Neural progenitor cell (in vitro differentiated cells): Measurements from ENCODE around the gene BHLHE40. TPM values are rescaled to one million over a fixed set of nuclear protein-coding genes. Genes with fewer than 3 reads are reported as not detected.

Source experiments
- DNase-seq: peaks from one replicate; pipeline ENCODE4 v3.0.0-alpha.2; 2016; ENCODE audit warnings: low spot score
- H2AFZ ChIP-seq: fragments of 200-600 bp; sonication (generic); replicated peaks from 2 replicates; pipeline ENCODE4 v1.6.1; 2016; ENCODE audit warnings: antibody characterized with exemption
- H3F3A ChIP-seq: fragments of 200-600 bp; sonication (generic); 2 replicates; pipeline ENCODE4 v1.6.1; 2016; ENCODE audit warnings: antibody characterized with exemption, low read depth
- H3K27ac ChIP-seq: fragments of 200-600 bp; sonication (generic); 2 replicates; pipeline ENCODE4 v1.5.1; 2016; ENCODE audit warnings: mild to moderate bottlenecking
- H3K27me3 ChIP-seq: fragments of 200-600 bp; sonication (generic); 2 replicates; pipeline ENCODE4 v1.6.1; 2016; ENCODE audit warnings: mild to moderate bottlenecking, moderate library complexity
- H3K36me3 ChIP-seq: fragments of 200-600 bp; sonication (generic); 2 replicates; pipeline ENCODE4 v1.5.1; 2016
- H3K4me1 ChIP-seq: fragments of 200-600 bp; sonication (generic); 2 replicates; pipeline ENCODE4 v1.6.1; 2016; ENCODE audit warnings: mixed run types
- H3K4me2 ChIP-seq: fragments of 200-600 bp; sonication (generic); 2 replicates; pipeline ENCODE4 v1.6.1; 2016
- H3K4me3 ChIP-seq: fragments of 200-600 bp; sonication (generic); 2 replicates; pipeline ENCODE4 v1.5.1; 2016
- H3K79me2 ChIP-seq: fragments of 200-600 bp; sonication (generic); 2 replicates; pipeline ENCODE4 v1.6.1; 2016; ENCODE audit warnings: low read depth
- H3K9ac ChIP-seq: fragments of 200-600 bp; sonication (generic); 2 replicates; pipeline ENCODE4 v1.6.1; 2016
- H3K9me3 ChIP-seq: fragments of 200-600 bp; sonication (generic); 2 replicates; pipeline ENCODE4 v1.5.1; 2016; ENCODE audit warnings: low read depth
- H4K20me1 ChIP-seq: fragments of 200-600 bp; sonication (generic); 2 replicates; pipeline ENCODE4 v1.6.1; 2016; ENCODE audit warnings: low read depth
- H3K27ac Mint-ChIP-seq: 3 replicates; pipeline ENCODE4 v1.8.0; 2021; ENCODE audit warnings: mixed read lengths
- H3K27me3 Mint-ChIP-seq: 2 replicates; pipeline ENCODE4 v1.8.0; 2022; ENCODE audit warnings: low read depth, mild to moderate bottlenecking, inconsistent platforms, moderate library complexity, mixed read lengths; ENCODE audit not compliant: insufficient read depth
- H3K36me3 Mint-ChIP-seq: 3 replicates; pipeline ENCODE4 v1.8.0; 2021; ENCODE audit warnings: mixed read lengths
- H3K4me1 Mint-ChIP-seq: 3 replicates; pipeline ENCODE4 v1.8.0; 2021; ENCODE audit warnings: mixed read lengths
- H3K4me3 Mint-ChIP-seq: 3 replicates; pipeline ENCODE4 v1.8.0; 2021; ENCODE audit warnings: mild to moderate bottlenecking, moderate library complexity, mixed read lengths
- H3K9me3 Mint-ChIP-seq: 3 replicates; pipeline ENCODE4 v1.8.0; 2020; ENCODE audit warnings: mixed read lengths
- CTCF ChIP-seq: fragments of 200-600 bp; sonication (generic); IDR thresholded peaks from 2 replicates; pipeline ENCODE4 v1.5.1; 2017; ENCODE audit warnings: antibody characterized with exemption, mild to moderate bottlenecking
- EZH2 ChIP-seq: fragments of 200-600 bp; sonication (generic); IDR thresholded peaks from 2 replicates; pipeline ENCODE4 v1.6.1; 2017; ENCODE audit warnings: antibody characterized with exemption, mild to moderate bottlenecking, moderate library complexity
- EZH2phosphoT487 ChIP-seq: fragments of 200-600 bp; sonication (generic); IDR thresholded peaks from 2 replicates; pipeline ENCODE4 v1.6.1; 2017; ENCODE audit warnings: antibody characterized with exemption
- total RNA-seq: library from RNA; depleted of rRNA; stranded (reverse); fragments of >200 nt; gene quantifications from 2 replicates; pipeline ENCODE4 v1.2.3, GENCODE V29; 2015; ENCODE audit warnings: low replicate concordance

Gene BHLHE40
- total RNA-seq, 1 donor from 2014 or later, result 0.34 TPM

- no peak for DNase-seq
- Histone ChIP-seq H3F3A (no peaks in the 10 kb centered on the region), H3K79me2 (no peaks in the 10 kb centered on the region), H3K4me3 (no peak overlapping the region), H3K4me2 (no peak overlapping the region), H3K27me3 (no peaks in the 10 kb centered on the region), H3K4me1 (no peaks in the 10 kb centered on the region), H3K27ac (no peak overlapping the region), H3K9me3 (no peaks in the 10 kb centered on the region), H4K20me1 (no peaks in the 10 kb centered on the region), H3K9ac (no peak overlapping the region), H3K36me3 (no peaks in the 10 kb centered on the region), H2AFZ (no peak overlapping the region)
- H3K4me1 Mint-ChIP-seq, result peaks cover 6% of the 10 kb centered on the region
- no peaks in the 10 kb centered on the region for H3K9me3 Mint-ChIP-seq
- H3K36me3 Mint-ChIP-seq, result no peaks in the 10 kb centered on the region
- no peak overlapping the region for H3K4me3 Mint-ChIP-seq
- H3K27me3 Mint-ChIP-seq, result peaks cover 4% of the 10 kb centered on the region
- TF ChIP-seq EZH2 (no peak), EZH2phosphoT487 (no peak), CTCF (no peak)
- no peak overlapping the region for H3K27ac Mint-ChIP-seq
Observed at GRCh38 chr3:4945324-4945723, 33.9 kb upstream of the BHLHE40 start.

- DNase-seq, result no peak
- H3K4me1 Mint-ChIP-seq, result peaks cover 6% of the 10 kb centered on the region
- peaks cover 4% of the 10 kb centered on the region for H3K27me3 Mint-ChIP-seq
- no peak overlapping the region for H3K4me3 ChIP-seq
- no peaks in the 10 kb centered on the region for H3K36me3 Mint-ChIP-seq
- H3K4me3 Mint-ChIP-seq, result no peak overlapping the region
- H3K27ac Mint-ChIP-seq, result no peak overlapping the region
- no peak overlapping the region for H3K4me2 ChIP-seq
- no peak overlapping the region for H2AFZ ChIP-seq
- no peak for TF ChIP-seq CTCF
- no peak for TF ChIP-seq EZH2
- no peak for TF ChIP-seq EZH2phosphoT487
- H3K9me3 Mint-ChIP-seq, result no peaks in the 10 kb centered on the region
- no peaks in the 10 kb centered on the region for H3K79me2 ChIP-seq
- no peaks in the 10 kb centered on the region for H4K20me1 ChIP-seq
- no peaks in the 10 kb centered on the region for H3K27me3 ChIP-seq
- H3F3A ChIP-seq, result no peaks in the 10 kb centered on the region
- no peak overlapping the region for H3K9ac ChIP-seq
- H3K4me1 ChIP-seq, result no peaks in the 10 kb centered on the region
- no peaks in the 10 kb centered on the region for H3K9me3 ChIP-seq
- no peaks in the 10 kb centered on the region for H3K36me3 ChIP-seq
- no peak overlapping the region for H3K27ac ChIP-seq
Observed at GRCh38 chr3:4947028-4947427, 32.2 kb upstream of the BHLHE40 start.

GRCh38 chr3:4948395-4948794, 30.8 kb upstream of the BHLHE40 start:
- no peaks in the 10 kb centered on the region for H3K9me3 ChIP-seq
- TF ChIP-seq CTCF (no peak), EZH2phosphoT487 (no peak), EZH2 (no peak)
- Mint-ChIP-seq H3K27me3 (peaks cover 4% of the 10 kb centered on the region), H3K9me3 (no peaks in the 10 kb centered on the region), H3K36me3 (no peaks in the 10 kb centered on the region), H3K4me3 (no peak overlapping the region), H3K27ac (no peak overlapping the region), H3K4me1 (peaks cover 6% of the 10 kb centered on the region)
- H3K4me2 ChIP-seq, result no peak overlapping the region
- no peaks in the 10 kb centered on the region for H3K36me3 ChIP-seq
- H3K27ac ChIP-seq, result no peak overlapping the region
- H3K4me1 ChIP-seq, result no peaks in the 10 kb centered on the region
- no peak overlapping the region for H2AFZ ChIP-seq
- no peaks in the 10 kb centered on the region for H3K27me3 ChIP-seq
- H3F3A ChIP-seq, result no peaks in the 10 kb centered on the region
- H3K79me2 ChIP-seq, result no peaks in the 10 kb centered on the region
- H3K9ac ChIP-seq, result no peak overlapping the region
- DNase-seq, result no peak
- no peak overlapping the region for H3K4me3 ChIP-seq
- no peaks in the 10 kb centered on the region for H4K20me1 ChIP-seq
